Activated CD8-positive, alpha-beta T cell treated with anti-CD3 and anti-CD28 coated beads, Interleukin-2, amount 10 ng/mL, durations not matched to agents 7 days and 5 days (primary cell): ENCODE data around the gene KIF3C. TPM values are rescaled to one million over a fixed set of nuclear protein-coding genes. Genes with fewer than 3 reads are reported as not detected.
A peak's percentile ranks its signal among the peaks of the same experiment; 100 is the strongest.
"Not testable (repeated sequence)": the region's sequence is repeated elsewhere in the genome, so short reads cannot be mapped to it uniquely, and the experiment has no call there.

Source experiments
- ATAC-seq: fragments of 150-1000 bp; cut with Tn5 transposase; one replicate; pipeline ENCODE4 v1.10.0; 2021; ENCODE audit warnings: moderate library complexity
- CTCF ChIA-PET: fragments of 350-600 bp; sonication (Branson Sonifier 250); formaldehyde crosslinking; loops from one replicate; lab custom pipeline; 2021; ENCODE audit warnings: antibody characterized with exemption; lab: Charles Lee
- POLR2A ChIA-PET: fragments of 350-600 bp; sonication (Branson Sonifier 250); formaldehyde crosslinking; loops from one replicate; lab custom pipeline; 2021; ENCODE audit warnings: antibody characterized with exemption; lab: Charles Lee
- DNase-seq: peaks from one replicate; pipeline ENCODE4 v3.0.0-alpha.2; 2020
- H3K27ac Mint-ChIP-seq: one replicate; pipeline ENCODE4 v1.8.0; 2021; ENCODE audit warnings: mild to moderate bottlenecking, mixed read lengths
- H3K27me3 Mint-ChIP-seq: one replicate; pipeline ENCODE4 v1.8.0; 2021; ENCODE audit warnings: low read depth, mixed read lengths
- H3K36me3 Mint-ChIP-seq: one replicate; pipeline ENCODE4 v1.8.0; 2021; ENCODE audit warnings: low read depth, mixed read lengths
- H3K4me1 Mint-ChIP-seq: one replicate; pipeline ENCODE4 v1.8.0; 2021; ENCODE audit warnings: low read depth, mixed read lengths
- H3K4me3 Mint-ChIP-seq: one replicate; pipeline ENCODE4 v1.8.0; 2021; ENCODE audit warnings: mild to moderate bottlenecking, mixed read lengths
- H3K9me3 Mint-ChIP-seq: one replicate; pipeline ENCODE4 v1.8.0; 2022; ENCODE audit warnings: mixed read lengths; ENCODE audit not compliant: insufficient read depth
- total RNA-seq, 2 experiments: library from RNA; stranded (reverse); gene quantifications; one replicate each; pipeline ENCODE4 v1.2.3, GENCODE V29; 2021

Gene KIF3C
- total RNA-seq, 2 experiments from 2014 or later = 11.3 to 13.4 TPM

- no peaks in the 10 kb centered on the region for H3K9me3 Mint-ChIP-seq
- H3K4me1 Mint-ChIP-seq = peaks cover 12% of the 10 kb centered on the region
- no peak for ATAC-seq
- H3K36me3 Mint-ChIP-seq = no peaks in the 10 kb centered on the region
- no peak overlapping the region for H3K27ac Mint-ChIP-seq
- no peak for DNase-seq
- CTCF ChIA-PET = interaction anchor here (1.1 to 1.7 kb wide), 2 partner anchors 9 to 108 kb away, joined by 3 to 5 read pairs; no protein-coding TSS in a partner anchor
- H3K27me3 Mint-ChIP-seq = no peaks in the 10 kb centered on the region
- POLR2A ChIA-PET = no interaction called here
- no peak overlapping the region for H3K4me3 Mint-ChIP-seq
Observed at GRCh38 chr2:25960396-25960795, 21.9 kb downstream of the KIF3C start.

DNA sequence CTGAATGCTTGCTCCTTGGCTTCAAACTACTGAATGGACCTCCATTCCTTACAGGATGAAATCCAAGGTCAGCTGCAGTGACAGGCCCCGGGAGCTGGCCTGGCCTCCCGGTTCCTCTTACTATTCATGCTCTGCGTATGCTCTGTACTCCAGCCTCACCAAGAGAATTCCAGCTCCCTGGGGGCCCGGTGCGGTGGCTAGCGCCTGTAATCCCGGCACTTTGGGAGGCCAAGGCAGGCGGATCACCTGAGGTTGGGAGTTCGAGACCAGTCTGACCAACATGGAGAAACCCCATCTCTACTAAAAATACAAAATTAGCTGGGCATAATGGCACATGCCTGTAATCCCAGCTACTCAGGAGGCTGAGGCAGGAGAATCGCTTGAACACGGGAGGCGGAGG is 23.7 kb downstream of the KIF3C start:
- CTCF ChIA-PET = interaction anchor here (0.9 to 1.7 kb wide), 2 partner anchors 7 to 33 kb away, joined by 3 to 5 read pairs; no protein-coding TSS in a partner anchor
- POLR2A ChIA-PET = not testable (repeated sequence)

GRCh38 chr2:25957743-25958142 is 24.6 kb downstream of the KIF3C start:
- H3K27me3 Mint-ChIP-seq = no peaks in the 10 kb centered on the region
- ChIA-PET CTCF (interaction anchor here (1.3 kb wide), 1 partner anchor 34 kb away, joined by 5 read pairs; no protein-coding TSS in a partner anchor), POLR2A (no interaction called here)
- H3K9me3 Mint-ChIP-seq = no peaks in the 10 kb centered on the region
- DNase-seq (no peak), ATAC-seq (no peak)
- no peak overlapping the region for H3K27ac Mint-ChIP-seq
- peaks cover 12% of the 10 kb centered on the region for H3K4me1 Mint-ChIP-seq
- H3K4me3 Mint-ChIP-seq = no peak overlapping the region
- H3K36me3 Mint-ChIP-seq = no peaks in the 10 kb centered on the region

More for the DNA sequence above, 23.7 kb downstream of the KIF3C start:
- peaks cover 12% of the 10 kb centered on the region for H3K4me1 Mint-ChIP-seq
- not testable (repeated sequence) for H3K36me3 Mint-ChIP-seq, H3K4me3 Mint-ChIP-seq, ATAC-seq, H3K27me3 Mint-ChIP-seq, H3K27ac Mint-ChIP-seq, H3K9me3 Mint-ChIP-seq, DNase-seq

DNA sequence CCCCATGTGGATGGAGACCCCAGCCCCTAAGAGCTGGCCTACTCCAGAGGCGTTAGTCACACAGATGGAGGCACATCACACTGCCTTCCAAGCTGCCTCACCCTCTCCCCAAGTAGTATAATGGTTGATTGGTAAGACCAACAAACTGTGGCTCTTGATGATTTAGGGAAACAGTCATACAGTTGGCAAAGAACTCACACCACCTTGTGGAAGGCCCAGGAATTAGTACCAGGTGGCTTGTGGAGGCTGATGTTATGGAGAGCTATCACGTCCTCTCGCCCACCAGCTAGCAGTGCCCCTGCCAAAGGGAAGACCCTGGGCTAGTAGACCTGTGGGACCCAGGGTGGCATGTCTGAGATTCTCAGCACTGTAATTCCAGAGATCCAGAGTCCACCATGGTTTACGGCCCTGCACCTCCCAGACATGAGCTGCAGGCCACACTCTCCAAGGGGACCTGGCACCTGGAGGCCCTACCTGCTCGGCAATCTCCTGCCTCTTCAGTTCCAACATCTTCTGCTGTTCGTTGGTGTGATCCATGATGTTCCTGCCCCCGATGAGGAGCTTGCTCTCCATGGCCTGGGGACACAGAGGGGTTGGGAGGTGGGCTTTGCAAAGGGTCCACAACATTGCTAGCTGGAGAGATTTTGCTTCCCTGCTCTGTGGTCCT is 26.3 kb downstream of the KIF3C start:
- Mint-ChIP-seq H3K27me3 (no peaks in the 10 kb centered on the region), H3K27ac (no peak overlapping the region), H3K4me3 (no peak overlapping the region), H3K36me3 (no peaks in the 10 kb centered on the region), H3K4me1 (peaks cover 7% of the 10 kb centered on the region), H3K9me3 (no peaks in the 10 kb centered on the region)
- DNase-seq (no peak), ATAC-seq (no peak)
- ChIA-PET POLR2A (interaction anchor here (1.4 kb wide), 1 partner anchor 349 kb away, joined by 3 read pairs; no protein-coding TSS in a partner anchor), CTCF (interaction anchor here (1.1 to 3.7 kb wide), 5 partner anchors 23 to 622 kb away, joined by 3 to 24 read pairs (median 3); no protein-coding TSS in a partner anchor)

DNA sequence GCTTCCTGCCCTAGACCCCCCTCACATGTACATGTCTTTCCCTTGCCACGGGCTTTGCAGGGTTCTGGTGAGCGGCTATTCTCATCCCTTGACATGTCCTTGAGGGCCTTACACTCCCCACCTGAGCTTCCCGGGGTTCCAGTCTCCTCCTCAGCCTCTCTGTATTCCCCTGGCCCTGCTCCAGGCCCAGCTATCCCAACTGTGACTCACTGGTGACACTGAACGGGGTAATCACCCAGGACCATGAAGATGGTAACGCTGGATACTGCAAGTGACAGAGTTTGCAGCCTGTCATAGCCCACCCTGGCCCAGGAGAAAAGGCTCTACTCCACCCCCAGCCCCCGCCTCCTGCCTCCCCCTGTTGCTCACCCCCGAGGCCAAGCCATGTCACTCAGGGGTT is 27.3 kb downstream of the KIF3C start:
- H3K27ac Mint-ChIP-seq = no peak overlapping the region
- no peak for ATAC-seq
- H3K9me3 Mint-ChIP-seq = no peaks in the 10 kb centered on the region
- H3K27me3 Mint-ChIP-seq = no peaks in the 10 kb centered on the region
- H3K4me1 Mint-ChIP-seq = peaks cover 4% of the 10 kb centered on the region
- ChIA-PET POLR2A (no interaction called here), CTCF (interaction anchor here (2.3 to 3.7 kb wide), 2 partner anchors 24 to 102 kb away, joined by 5 to 24 read pairs; no protein-coding TSS in a partner anchor)
- no peak overlapping the region for H3K4me3 Mint-ChIP-seq
- H3K36me3 Mint-ChIP-seq = no peaks in the 10 kb centered on the region
- no peak for DNase-seq

DNA sequence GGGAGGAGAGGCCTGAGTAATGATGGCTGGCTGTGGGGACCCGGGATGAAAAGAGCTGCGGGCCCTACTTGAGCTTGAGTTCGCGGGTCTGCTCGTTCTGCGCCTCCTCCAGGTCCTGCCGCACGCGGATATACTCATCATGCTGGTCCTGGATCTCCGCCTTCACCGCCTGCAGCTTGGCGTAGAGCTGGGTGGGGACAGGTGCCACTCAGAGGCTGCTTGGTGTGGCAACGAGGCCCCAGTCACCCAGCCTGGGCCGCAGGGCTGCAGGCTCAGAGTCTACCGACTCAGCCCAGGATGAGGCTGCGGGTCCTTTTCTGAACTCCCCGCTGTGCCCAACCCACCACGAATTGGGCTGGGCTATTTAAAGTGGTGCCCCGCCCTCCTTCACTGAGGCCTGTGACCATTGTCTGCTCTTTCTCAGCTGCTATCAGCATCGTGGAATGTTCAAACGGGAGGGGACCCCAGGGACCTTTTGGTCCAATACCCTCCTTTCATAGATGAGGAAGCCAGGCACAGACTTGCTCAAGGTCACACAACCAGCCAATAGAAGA is 28.0 kb downstream of the KIF3C start:
- Mint-ChIP-seq H3K4me1 (peaks cover 4% of the 10 kb centered on the region), H3K9me3 (no peaks in the 10 kb centered on the region), H3K27me3 (no peaks in the 10 kb centered on the region), H3K27ac (no peak overlapping the region), H3K4me3 (no peak overlapping the region), H3K36me3 (no peaks in the 10 kb centered on the region)
- ATAC-seq = no peak
- ChIA-PET CTCF (interaction anchor here (3.7 kb wide), 1 partner anchor 101 kb away, joined by 24 read pairs; no protein-coding TSS in a partner anchor), POLR2A (no interaction called here)
- no peak for DNase-seq

DNA sequence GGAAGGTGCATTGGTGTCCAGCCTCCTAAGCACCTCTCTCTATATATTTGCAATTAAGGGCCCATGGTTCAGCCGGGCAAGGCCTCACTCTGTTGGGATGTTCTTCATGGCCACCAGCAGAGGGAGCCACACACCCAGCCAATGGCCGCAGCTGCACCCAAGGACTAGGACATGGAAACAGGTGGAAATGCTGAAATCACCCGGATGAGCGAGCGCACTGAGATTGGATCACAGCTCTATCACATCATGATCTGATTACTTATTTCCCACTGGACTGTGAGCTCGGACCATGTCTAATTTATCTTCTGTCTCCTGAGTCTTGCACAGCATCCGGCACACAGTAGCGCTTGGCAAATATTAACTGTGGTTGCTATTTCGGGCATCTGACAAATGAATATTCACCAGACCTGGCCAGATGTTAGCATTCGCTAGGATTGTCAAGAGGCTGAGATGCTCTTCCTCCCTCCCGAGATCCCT is 31.2 kb downstream of the KIF3C start:
- ChIA-PET CTCF (interaction anchor here (0.6 to 6.5 kb wide), 23 partner anchors 8 to 343 kb away, joined by 3 to 61 read pairs (median 4); partner anchors contain the start of gene ASXL2), POLR2A (no interaction called here)
- ATAC-seq = peak; percentile 95
- Mint-ChIP-seq H3K4me3 (no peak overlapping the region), H3K27me3 (no peaks in the 10 kb centered on the region), H3K4me1 (peaks cover 6% of the 10 kb centered on the region), H3K9me3 (no peaks in the 10 kb centered on the region), H3K27ac (no peak overlapping the region), H3K36me3 (no peaks in the 10 kb centered on the region)
- peak; percentile 78 for DNase-seq

- H3K27me3 Mint-ChIP-seq = no peaks in the 10 kb centered on the region
- CTCF ChIA-PET = interaction anchor here (6.5 kb wide), 1 partner anchor 95 kb away, joined by 61 read pairs; no protein-coding TSS in a partner anchor
- no peaks in the 10 kb centered on the region for H3K9me3 Mint-ChIP-seq
- H3K4me3 Mint-ChIP-seq = no peak overlapping the region
- no peaks in the 10 kb centered on the region for H3K36me3 Mint-ChIP-seq
- ATAC-seq (no peak), DNase-seq (no peak)
- H3K27ac Mint-ChIP-seq = peak overlapping the region; percentile 61
- POLR2A ChIA-PET = no interaction called here
- H3K4me1 Mint-ChIP-seq = peaks cover 6% of the 10 kb centered on the region
Observed at GRCh38 chr2:25948437-25948836, 33.9 kb downstream of the KIF3C start.

DNA sequence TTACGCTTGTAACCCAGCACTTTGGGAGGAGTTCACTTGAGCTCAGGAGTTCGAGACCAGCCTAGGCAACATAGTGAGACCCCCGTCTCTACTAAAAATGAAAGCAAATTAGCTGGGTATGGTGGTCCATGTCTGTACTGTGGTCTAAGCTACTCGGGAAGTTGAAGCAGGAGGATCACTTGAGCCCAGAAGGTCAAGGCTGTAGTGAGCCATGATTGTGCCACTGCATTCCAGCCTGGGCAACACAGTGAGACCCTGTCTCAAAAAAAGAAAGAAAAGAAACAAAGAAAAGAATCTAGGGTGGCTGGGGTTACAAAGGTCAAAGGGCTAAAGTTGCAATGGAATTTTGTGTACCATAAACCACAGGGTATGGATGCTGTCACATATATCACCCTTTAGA is 41.3 kb downstream of the KIF3C start:
- H3K27ac Mint-ChIP-seq = no peak overlapping the region
- no peaks in the 10 kb centered on the region for H3K27me3 Mint-ChIP-seq
- ChIA-PET CTCF (no interaction called here), POLR2A (no interaction called here)
- H3K9me3 Mint-ChIP-seq = no peaks in the 10 kb centered on the region
- H3K4me3 Mint-ChIP-seq = no peak overlapping the region
- no peak for DNase-seq
- no peaks in the 10 kb centered on the region for H3K4me1 Mint-ChIP-seq
- ATAC-seq = no peak
- H3K36me3 Mint-ChIP-seq = no peaks in the 10 kb centered on the region

DNA sequence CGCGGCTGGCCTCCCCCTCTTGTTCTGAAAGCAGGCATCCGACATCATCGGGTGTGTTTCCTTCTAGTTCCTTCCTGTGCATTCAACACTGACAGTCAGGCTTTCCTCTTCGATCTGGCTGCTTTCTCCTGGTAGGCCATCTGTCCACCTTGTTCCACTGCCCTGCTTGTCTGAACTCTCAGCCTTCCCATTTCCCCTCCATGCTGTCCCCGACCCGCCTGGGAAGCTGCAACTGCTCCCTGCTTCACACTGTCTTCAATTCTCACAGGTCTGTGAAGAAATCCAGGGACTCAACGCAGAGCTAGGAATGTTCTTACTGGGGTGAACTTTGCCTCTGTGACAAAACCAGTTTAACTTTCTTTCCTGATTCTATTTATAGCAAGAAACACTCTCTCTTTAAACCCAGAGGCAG is 43.0 kb downstream of the KIF3C start:
- Mint-ChIP-seq H3K27ac (no peak overlapping the region), H3K9me3 (no peaks in the 10 kb centered on the region), H3K27me3 (no peaks in the 10 kb centered on the region), H3K36me3 (no peaks in the 10 kb centered on the region), H3K4me1 (no peaks in the 10 kb centered on the region), H3K4me3 (no peak overlapping the region)
- ATAC-seq (no peak), DNase-seq (no peak)
- ChIA-PET POLR2A (interaction anchor here (0.5 to 0.7 kb wide), 2 partner anchors 51 to 88 kb away, joined by 3 to 4 read pairs; no protein-coding TSS in a partner anchor), CTCF (interaction anchor here (1.2 kb wide), 1 partner anchor 11 kb away, joined by 5 read pairs; no protein-coding TSS in a partner anchor)

DNA sequence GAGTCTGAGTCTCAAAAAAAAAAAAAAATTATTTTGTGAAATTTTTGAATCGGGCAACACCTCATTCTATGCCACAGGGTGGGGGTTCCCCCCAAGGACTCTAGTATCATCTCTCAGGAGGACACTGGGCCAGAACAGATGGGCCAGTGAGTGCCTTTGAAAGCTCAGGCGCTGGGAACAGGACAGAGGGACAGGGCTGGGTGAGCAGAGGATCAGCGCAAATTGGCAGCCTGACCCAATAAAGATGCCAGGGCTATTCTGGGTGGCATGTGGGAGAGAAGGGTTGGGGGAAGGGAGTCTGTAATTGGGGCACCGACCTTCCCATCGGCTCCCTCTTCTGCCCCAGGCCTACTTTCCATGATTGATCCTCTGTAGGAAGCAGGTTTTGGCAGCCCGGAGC is 44.0 kb downstream of the KIF3C start:
- Mint-ChIP-seq H3K36me3 (no peaks in the 10 kb centered on the region), H3K9me3 (no peaks in the 10 kb centered on the region), H3K4me1 (no peaks in the 10 kb centered on the region), H3K4me3 (no peak overlapping the region), H3K27me3 (no peaks in the 10 kb centered on the region), H3K27ac (no peak overlapping the region)
- ATAC-seq = no peak
- ChIA-PET CTCF (interaction anchor here (1.0 to 1.7 kb wide), 2 partner anchors 13 to 247 kb away, joined by 3 to 4 read pairs; no protein-coding TSS in a partner anchor), POLR2A (interaction anchor here (0.7 kb wide), 1 partner anchor 50 kb away, joined by 4 read pairs; no protein-coding TSS in a partner anchor)
- DNase-seq = no peak
